GM19372 (cell line): ENCODE measurements around the gene PLEKHA5.

Experiments used
- ATAC-seq: cut with Tn5 transposase; IDR thresholded peaks from one replicate; pipeline ENCODE4 v1.9.1; 2021; ENCODE audit warnings: mild to moderate bottlenecking, low read depth, moderate library complexity; ENCODE audit not compliant: unreplicated experiment

The PLEKHA5 gene

DNA sequence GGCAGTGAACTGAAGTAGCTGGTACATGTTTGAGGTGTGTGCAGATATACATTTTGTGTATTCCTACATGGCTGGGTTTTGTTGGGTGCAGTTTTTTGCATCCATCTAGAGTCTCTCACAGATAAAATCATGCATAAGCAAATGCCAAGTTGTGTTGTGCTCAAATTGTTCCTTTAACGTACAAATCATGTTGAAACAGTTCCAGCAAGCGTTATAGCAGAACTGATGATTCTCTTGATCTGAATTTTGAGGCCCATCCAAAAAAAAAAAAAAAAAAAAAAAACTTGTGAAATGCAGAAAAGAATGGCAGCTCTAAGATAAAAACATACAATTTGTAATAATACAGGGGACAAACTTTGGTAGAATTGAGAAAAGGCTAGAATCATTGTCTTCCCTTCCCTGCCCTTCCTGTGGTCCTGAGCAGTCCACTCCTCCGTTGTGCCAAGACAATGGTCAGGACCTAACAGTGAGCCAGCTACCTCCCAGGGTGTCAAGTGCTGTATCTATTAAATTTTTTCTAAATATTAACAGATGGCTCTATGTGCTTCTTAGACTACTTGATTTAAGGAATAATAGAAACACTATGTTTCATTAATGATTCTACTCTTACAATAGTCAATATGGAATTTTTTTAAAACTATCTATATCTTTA lies 122.1 kb downstream of the PLEKHA5 start:
- ATAC-seq, result no peak

- no peak for ATAC-seq
These were observed 130.6 kb downstream of the PLEKHA5 start for GRCh38 chr12:19260135-19260534.

GRCh38 chr12:19261773-19262172 lies 132.2 kb downstream of the PLEKHA5 start:
- no peak for ATAC-seq

GRCh38 chr12:19263672-19264071 lies 134.1 kb downstream of the PLEKHA5 start:
- ATAC-seq, result no peak

- ATAC-seq, result no peak
These were observed 144.2 kb downstream of the PLEKHA5 start for GRCh38 chr12:19273482-19274330.

GRCh38 chr12:19276767-19277166 lies 147.2 kb downstream of the PLEKHA5 start:
- no peak for ATAC-seq

DNA sequence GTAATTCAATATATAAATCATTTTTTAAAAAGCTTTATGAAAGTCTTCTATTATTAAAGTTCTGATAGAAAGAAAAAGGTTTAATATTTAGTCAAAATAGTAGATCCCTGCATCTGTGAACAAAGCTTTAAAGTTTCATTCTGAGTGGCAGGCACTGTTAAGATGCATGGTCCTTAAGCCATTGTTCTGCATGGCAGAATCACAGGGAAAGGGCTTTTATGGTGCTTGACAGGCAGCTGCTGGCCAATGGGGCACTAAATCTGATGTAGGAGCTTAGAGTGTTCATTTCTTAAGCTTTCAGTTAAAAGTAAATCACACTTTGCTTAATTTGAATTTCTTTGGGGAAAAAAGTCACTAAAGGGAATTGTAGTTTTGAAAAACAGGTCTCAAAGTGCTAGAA lies 148.2 kb downstream of the PLEKHA5 start:
- no peak for ATAC-seq

DNA sequence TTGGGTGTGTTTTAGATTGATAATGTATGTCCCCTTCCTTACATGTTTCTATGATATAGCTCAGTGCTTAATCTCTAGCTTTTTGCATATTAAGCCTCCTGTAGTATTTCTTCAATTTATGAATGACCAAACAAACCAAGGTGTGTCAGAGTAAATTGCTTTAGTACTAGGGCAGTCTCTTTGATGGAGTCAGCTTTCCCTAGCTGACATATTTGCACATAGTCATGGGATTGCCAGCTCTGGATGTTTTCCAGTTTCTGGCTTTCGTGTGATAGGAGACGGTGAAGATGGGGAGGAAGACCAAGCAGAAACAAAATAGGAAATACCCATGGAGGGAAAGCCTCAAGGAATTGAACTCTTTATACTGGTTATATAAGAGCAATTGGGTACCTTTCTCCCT lies 148.9 kb downstream of the PLEKHA5 start:
- ATAC-seq, result no peak

- no peak for ATAC-seq
These were observed 152.7 kb downstream of the PLEKHA5 start for GRCh38 chr12:19282133-19282699.

GRCh38 chr12:19284658-19285057 lies 155.1 kb downstream of the PLEKHA5 start:
- ATAC-seq, result no peak

DNA sequence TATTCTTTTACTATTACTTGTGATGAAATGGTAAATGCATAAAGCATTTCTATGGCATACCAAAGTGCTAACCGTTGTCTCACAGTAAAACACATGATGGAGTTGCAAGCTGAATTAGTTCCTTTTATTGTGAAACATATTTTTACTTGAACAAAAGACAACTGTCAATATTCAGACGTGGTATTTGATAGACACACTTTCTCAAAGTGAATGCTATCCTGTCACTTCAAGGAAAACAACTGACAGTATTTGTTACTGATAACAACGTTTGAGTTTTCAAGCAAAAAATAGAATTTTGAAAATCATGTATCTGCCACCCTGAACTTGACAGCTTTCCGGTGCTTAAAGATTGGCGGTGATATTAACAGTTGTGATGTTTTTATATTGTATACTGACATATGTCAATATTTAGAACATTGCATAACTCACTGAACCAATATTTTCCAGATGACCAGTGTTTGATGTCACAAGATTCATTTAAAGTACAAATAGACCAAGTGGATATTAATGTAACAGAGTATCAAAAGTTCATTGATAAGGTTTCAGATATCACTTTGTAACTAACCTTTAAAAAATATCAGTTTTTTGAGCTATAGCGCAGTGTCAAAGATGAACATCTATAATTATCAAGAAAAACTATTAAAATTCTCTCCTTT lies 156.4 kb downstream of the PLEKHA5 start:
- no peak for ATAC-seq

- ATAC-seq, result no peak
These were observed 157.8 kb downstream of the PLEKHA5 start for GRCh38 chr12:19287302-19287701.

DNA sequence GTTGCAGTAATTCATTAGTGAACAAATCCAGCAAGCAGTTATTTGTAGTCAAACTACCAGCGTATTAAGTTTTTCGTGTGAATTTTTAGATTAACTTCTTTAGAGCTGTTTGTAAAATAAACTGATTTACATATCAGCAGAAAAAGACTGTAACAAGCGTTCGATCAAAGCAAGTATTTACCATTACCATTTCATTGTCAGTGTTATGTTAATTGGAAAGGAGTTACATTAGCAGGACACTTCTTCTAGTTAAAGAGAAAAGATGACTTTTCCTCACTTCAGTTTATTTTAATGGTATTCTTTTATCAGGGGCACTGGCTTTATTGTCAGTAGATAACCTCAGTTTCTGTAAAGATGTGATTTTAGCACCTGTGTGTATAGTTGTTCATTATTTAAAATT lies 158.6 kb downstream of the PLEKHA5 start:
- ATAC-seq, result no peak

DNA sequence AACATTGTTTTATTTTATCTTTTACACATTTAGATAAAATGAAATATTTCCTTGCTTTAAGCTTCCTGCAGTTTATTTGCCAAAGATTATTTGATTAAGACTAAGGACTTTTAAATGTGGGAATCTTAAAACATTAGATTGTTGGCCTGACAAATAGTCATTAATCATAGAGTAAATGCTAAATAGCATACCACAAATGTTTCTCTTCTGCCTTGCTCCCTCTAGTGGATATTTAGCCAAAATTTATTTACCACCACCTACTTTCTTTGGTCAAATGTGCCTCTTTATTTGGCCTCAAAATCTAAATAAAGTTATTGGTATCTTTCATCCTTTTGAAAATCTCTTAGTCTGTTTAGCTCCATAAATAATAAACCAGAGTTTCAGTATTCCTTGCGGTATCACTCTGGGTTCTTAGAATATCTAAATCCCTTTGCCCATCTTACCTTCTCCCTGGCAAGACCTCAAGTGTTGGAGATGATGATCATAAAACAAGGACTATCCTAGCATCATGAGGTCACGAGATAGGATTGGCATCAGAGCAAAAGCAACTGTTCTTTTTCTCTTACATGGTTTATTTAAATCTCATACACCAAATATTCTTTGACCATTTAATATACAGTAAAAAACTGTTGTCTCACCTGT lies 159.2 kb downstream of the PLEKHA5 start:
- no peak for ATAC-seq

GRCh38 chr12:19298836-19299605 lies 169.5 kb downstream of the PLEKHA5 start:
- ATAC-seq, result no peak

DNA sequence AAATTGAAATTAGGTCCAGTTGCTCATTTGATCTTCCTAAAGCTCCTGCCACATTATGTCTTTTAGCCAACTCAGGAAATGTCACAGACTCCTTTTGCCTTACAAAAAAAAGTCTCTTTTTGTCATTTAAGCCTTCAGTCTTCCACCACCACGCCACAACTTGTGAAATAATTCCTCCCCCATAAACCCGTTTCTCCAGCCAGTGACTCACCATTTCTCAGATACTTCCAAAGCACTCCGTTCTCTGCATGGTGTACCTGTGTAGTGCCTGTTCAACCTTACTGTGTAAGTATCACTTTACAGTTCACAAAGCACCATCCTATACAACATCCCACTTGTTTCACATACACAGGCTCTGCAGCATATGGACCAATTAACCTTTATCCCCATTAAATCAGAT lies 170.2 kb downstream of the PLEKHA5 start:
- no peak for ATAC-seq

GRCh38 chr12:19301223-19301622 lies 171.7 kb downstream of the PLEKHA5 start:
- no peak for ATAC-seq

DNA sequence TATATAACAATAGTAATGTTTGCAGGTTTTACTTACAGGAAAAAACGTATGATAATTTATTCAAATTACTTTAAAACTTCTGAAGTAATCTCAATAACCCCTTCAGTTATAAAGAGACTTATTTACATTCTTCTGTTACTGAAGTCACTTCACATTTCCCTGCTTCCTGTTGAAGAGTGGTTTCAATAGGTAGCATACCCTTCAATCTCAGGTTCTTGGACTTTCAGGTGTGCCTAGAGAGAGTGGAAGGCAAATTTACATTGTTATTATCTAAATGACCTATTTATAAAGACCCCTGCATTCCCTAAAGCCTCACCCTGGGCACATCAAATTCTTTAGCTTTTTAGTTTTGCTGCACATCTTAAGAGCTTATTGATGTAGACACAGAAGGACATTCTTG lies 172.2 kb downstream of the PLEKHA5 start:
- ATAC-seq, result no peak

GRCh38 chr12:19302100-19302640 lies 172.6 kb downstream of the PLEKHA5 start:
- ATAC-seq, result no peak

DNA sequence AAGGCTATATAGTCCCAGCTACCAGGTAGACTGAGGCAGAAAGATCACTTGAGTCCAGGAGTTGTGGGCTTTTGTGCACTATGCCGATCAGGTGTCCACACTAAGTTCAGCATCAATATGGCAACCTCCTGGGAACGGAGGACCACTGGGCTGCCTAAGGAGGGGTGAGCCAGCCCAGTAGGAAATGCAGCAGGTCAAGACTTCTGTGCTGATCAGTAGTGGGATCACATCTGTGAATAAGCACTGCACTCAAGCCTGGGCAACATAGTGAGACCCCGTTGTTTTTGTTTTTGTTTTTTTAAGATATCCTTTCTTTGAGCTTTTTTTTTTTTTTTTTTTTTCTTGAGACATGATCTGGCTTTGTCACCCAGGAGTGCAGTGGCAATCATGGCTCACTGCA lies 174.0 kb downstream of the PLEKHA5 start:
- no peak for ATAC-seq
